H1 (cell line): ENCODE results near the gene CCL22. TPM values are rescaled to one million over a fixed set of nuclear protein-coding genes. Genes with fewer than 3 reads are reported as not detected.
"Not testable (repeated sequence)": the region's sequence is repeated elsewhere in the genome, so short reads cannot be mapped to it uniquely, and the experiment has no call there.

Experiments used
- CTCF ChIA-PET: fragments of 300-600 bp; sonication (Branson Sonifier 250); formaldehyde crosslinking; loops from one replicate; lab custom pipeline; 2021; ENCODE audit not compliant: partially characterized antibody; lab: Charles Lee
- POLR2A ChIA-PET: fragments of 300-600 bp; sonication (Branson Sonifier 250); formaldehyde crosslinking; loops from one replicate; lab custom pipeline; 2021; ENCODE audit warnings: inconsistent platforms; ENCODE audit not compliant: partially characterized antibody; lab: Charles Lee
- DNase-seq, 2 experiments: peaks; one replicate each; pipeline versions ENCODE4 v3.0.0 to v3.0.0-alpha.2; 2010 to 2022; ENCODE audit warnings: low spot score in 2 of 2, low read depth in 1 of 2, mixed read lengths in 1 of 2
- FAIRE-seq: peaks from 2 replicates; lab custom pipeline; 2011; peaks lifted over from hg19 to GRCh38; lab: Jason Lieb, UNC
- H2AFZ ChIP-seq: 2 replicates; pipeline ENCODE4 v1.8.1; 2012; ENCODE audit warnings: low read length, inconsistent platforms
- H2AK5ac ChIP-seq: 2 replicates; pipeline ENCODE4 v1.6.1; 2013; ENCODE audit warnings: low read depth, low read length
- H2BK120ac ChIP-seq: replicated peaks from 2 replicates; pipeline ENCODE3; 2013; ENCODE audit warnings: low read depth, low read length, inconsistent platforms
- H2BK12ac ChIP-seq: 2 replicates; pipeline ENCODE4 v1.6.1; 2013; ENCODE audit warnings: low read depth, low read length
- H2BK15ac ChIP-seq: 2 replicates; pipeline ENCODE4 v1.6.1; 2013; ENCODE audit warnings: low read length
- H2BK20ac ChIP-seq: 2 replicates; pipeline ENCODE4 v1.6.1; 2013; ENCODE audit warnings: low read length
- H2BK5ac ChIP-seq: 2 replicates; pipeline ENCODE4 v1.6.1; 2013; ENCODE audit warnings: low read depth, low read length
- H3K14ac ChIP-seq: 2 replicates; pipeline ENCODE4 v1.6.1; 2013; ENCODE audit warnings: inconsistent platforms; ENCODE audit not compliant: insufficient read length
- H3K18ac ChIP-seq: 2 replicates; pipeline ENCODE4 v1.6.1; 2013; ENCODE audit warnings: low read length; ENCODE audit errors: extremely low read depth
- H3K23ac ChIP-seq: 2 replicates; pipeline ENCODE4 v1.6.1; 2013; ENCODE audit warnings: inconsistent platforms; ENCODE audit not compliant: insufficient read length
- H3K23me2 ChIP-seq: 2 replicates; pipeline ENCODE4 v1.6.1; 2013; ENCODE audit warnings: low read depth, low read length
- H3K27ac ChIP-seq: 2 replicates; pipeline ENCODE4 v1.6.1; 2011; ENCODE audit warnings: low read depth, low read length, inconsistent platforms
- H3K27me3 ChIP-seq, 4 experiments: replicated peaks in 1 of 4; 1 replicate in 1 of 4; 2 replicates in 3 of 4; pipeline versions ENCODE4 v1.6.1 to v1.8.1; 2011 to 2013; ENCODE audit warnings: low read length in 3 of 4, mild to moderate bottlenecking in 3 of 4, inconsistent platforms in 2 of 4, mixed read lengths in 2 of 4, moderate library complexity in 1 of 4; ENCODE audit not compliant: control insufficient read depth in 3 of 4, insufficient read depth in 3 of 4; ENCODE audit errors: extremely low read depth in 1 of 4
- H3K36me3 ChIP-seq, 4 experiments: 2 replicates each; pipeline versions ENCODE4 v1.6.1 to v1.8.1; 2011 to 2013; ENCODE audit warnings: mild to moderate bottlenecking in 4 of 4, low read length in 3 of 4, moderate library complexity in 2 of 4, control low read depth in 1 of 4, inconsistent platforms in 1 of 4; ENCODE audit not compliant: insufficient read depth in 4 of 4, control insufficient read depth in 2 of 4
- H3K4ac ChIP-seq: replicated peaks from 2 replicates; pipeline ENCODE3; 2013; ENCODE audit warnings: low read length, low read depth, mixed read lengths, inconsistent platforms; ENCODE audit not compliant: insufficient read length
- H3K4me1 ChIP-seq, 4 experiments: replicated peaks in 1 of 4; 1 replicate in 1 of 4; 2 replicates in 3 of 4; pipeline versions ENCODE4 v1.6.1 to v1.8.1; 2011 to 2013; ENCODE audit warnings: low read length in 3 of 4, inconsistent platforms in 2 of 4, mixed read lengths in 1 of 4; ENCODE audit not compliant: insufficient read depth in 4 of 4, control insufficient read depth in 3 of 4
- H3K4me2 ChIP-seq, 2 experiments: 2 replicates each; pipeline versions ENCODE4 v1.6.1 to v1.8.1; 2011 to 2013; ENCODE audit warnings: low read depth in 2 of 2, low read length in 2 of 2, control low read depth in 1 of 2, inconsistent platforms in 1 of 2, mild to moderate bottlenecking in 1 of 2; ENCODE audit not compliant: insufficient read depth in 1 of 2
- H3K4me3 ChIP-seq, 4 experiments: fragments of 200-600, 300-600 bp in 1 of 4; sonication (generic), shearing (Covaris generic), sonication (Bioruptor Twin) in 1 of 4; 2 replicates each; pipeline versions ENCODE4 v1.5.1 to v1.8.1; 2011 to 2016; ENCODE audit warnings: low read length in 4 of 4, low read depth in 3 of 4, control low read depth in 2 of 4, inconsistent platforms in 2 of 4, mild to moderate bottlenecking in 2 of 4, mixed read lengths in 1 of 4, moderate library complexity in 1 of 4; ENCODE audit not compliant: insufficient read depth in 2 of 4; ENCODE audit errors: extremely low read depth in 1 of 4
- H3K56ac ChIP-seq: replicated peaks from 2 replicates; pipeline ENCODE3; 2013; ENCODE audit warnings: low read depth, mild to moderate bottlenecking, mixed read lengths, low read length, inconsistent platforms; ENCODE audit not compliant: insufficient read length
- H3K79me1 ChIP-seq: 2 replicates; pipeline ENCODE4 v1.6.1; 2013; ENCODE audit warnings: low read depth, low read length, control low read depth
- H3K79me2 ChIP-seq, 2 experiments: 2 replicates each; pipeline versions ENCODE4 v1.6.1 to v1.8.1; 2012 to 2013; ENCODE audit warnings: low read length in 2 of 2, mild to moderate bottlenecking in 2 of 2, inconsistent platforms in 1 of 2; ENCODE audit not compliant: insufficient read depth in 2 of 2, control insufficient read depth in 1 of 2
- H3K9ac ChIP-seq, 4 experiments: replicated peaks in 1 of 4; 1 replicate in 1 of 4; 2 replicates in 3 of 4; pipeline versions ENCODE4 v1.6.1 to v1.8.1; 2011 to 2013; ENCODE audit warnings: low read depth in 3 of 4, low read length in 3 of 4, control low read depth in 2 of 4, mild to moderate bottlenecking in 2 of 4, moderate library complexity in 2 of 4, inconsistent platforms in 1 of 4; ENCODE audit errors: extremely low read depth in 1 of 4
- H3K9me3 ChIP-seq, 2 experiments: 2 replicates each; pipeline versions ENCODE4 v1.6.1 to v1.8.1; 2012 to 2013; ENCODE audit warnings: mild to moderate bottlenecking in 2 of 2, moderate library complexity in 2 of 2, control low read depth in 1 of 2, inconsistent platforms in 1 of 2, low read depth in 1 of 2, low read length in 1 of 2, mixed read lengths in 1 of 2; ENCODE audit not compliant: insufficient read depth in 2 of 2
- H4K20me1 ChIP-seq, 2 experiments: replicated peaks in 1 of 2; 2 replicates each; pipeline versions ENCODE3 to v1.8.1; 2011 to 2013; ENCODE audit warnings: inconsistent platforms in 2 of 2, low read length in 2 of 2, mild to moderate bottlenecking in 1 of 2; ENCODE audit not compliant: insufficient read depth in 2 of 2, control insufficient read depth in 1 of 2
- H4K5ac ChIP-seq: 2 replicates; pipeline ENCODE4 v1.6.1; 2013; ENCODE audit warnings: low read length, low read depth, mixed read lengths, inconsistent platforms; ENCODE audit not compliant: insufficient read length
- H4K8ac ChIP-seq: 2 replicates; pipeline ENCODE4 v1.8.0; 2013; ENCODE audit warnings: mild to moderate bottlenecking, moderate library complexity, low read length, inconsistent platforms; ENCODE audit not compliant: insufficient read depth; ENCODE audit errors: extremely low read depth
- H4K91ac ChIP-seq: replicated peaks from 2 replicates; pipeline ENCODE3; 2013; ENCODE audit warnings: low read length, mixed read lengths, inconsistent platforms; ENCODE audit not compliant: insufficient read length
- WGBS, 2 experiments: shearing (Covaris generic) in 1 of 2; methylation state at CpG; one replicate each; pipeline versions ENCODE4 v1.1.6 to v1.1.7; 2013 to 2015; ENCODE audit warnings: low lambda C conversion rate in 2 of 2, mixed read lengths in 2 of 2, inconsistent platforms in 1 of 2, low coverage in 1 of 2, missing lambda C conversion rate in 1 of 2; ENCODE audit not compliant: insufficient replicate concordance in 2 of 2, insufficient coverage in 1 of 2, insufficient read length in 1 of 2; ENCODE audit errors: extremely low coverage in 1 of 2, missing lambda C conversion rate in 1 of 2; 5-methylcytosine and 5-hydroxymethylcytosine counted together
- polyA plus RNA-seq, 7 experiments: library from polyadenylated mRNA; depleted of rRNA in 3 of 7; stranded (reverse) in 5 of 7; unstranded in 2 of 7; fragments of >200 nt in 5 of 7; fragments of 200-250 nt in 2 of 7; gene quantifications; 1 replicate in 5 of 7; 2 replicates in 1 of 7; 4 replicates in 1 of 7; pipeline versions ENCODE4 v1.2.1 to v1.2.3, GENCODE V29; 2011 to 2013; ENCODE audit warnings: missing spikeins in 2 of 7, mixed read lengths in 2 of 7
- total RNA-seq: library from RNA; stranded (reverse); fragmentation: NEBNext Ultra II Directional; extraction: Animal tissue kit (Norgen Biotek cat#: 25700); gene quantifications from 2 replicates; pipeline ENCODE4 v1.2.1, GENCODE V29; 2021

CCL22 gene
- total and polyA plus RNA-seq, 2 of the 8 experiments (the other 6 are each of a cell fraction or from before 2014, with no cell fraction given): not detected

DNA sequence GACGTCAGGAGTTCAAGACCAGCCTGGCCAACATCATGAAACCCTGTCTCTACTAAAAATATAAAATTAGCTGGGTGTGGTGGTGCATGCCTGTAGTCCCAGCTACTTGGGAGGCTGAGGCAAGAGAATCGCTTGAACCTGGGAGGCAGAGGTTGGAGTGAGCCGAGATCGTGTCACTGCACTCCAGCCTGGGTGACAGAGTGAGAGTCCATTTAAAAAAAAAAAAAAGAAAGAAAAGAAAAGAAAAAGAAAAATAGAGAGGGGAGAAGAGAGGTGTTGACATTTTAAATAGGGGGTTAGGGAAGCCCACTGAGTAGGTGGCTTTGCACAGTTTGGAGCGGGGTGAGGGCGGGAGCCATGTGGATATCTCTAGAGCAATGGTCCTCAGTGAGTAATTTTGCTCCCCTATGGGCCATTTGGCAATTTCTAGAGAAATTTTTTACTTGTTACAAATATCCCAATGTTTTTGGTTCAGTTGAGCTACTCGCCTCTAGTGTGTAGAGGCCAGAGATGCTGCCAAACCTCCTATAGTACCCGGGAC lies 16.4 kb downstream of the CCL22 start:
- H3K23ac ChIP-seq, POLR2A ChIA-PET, H2BK120ac ChIP-seq, FAIRE-seq, H4K91ac ChIP-seq, H3K4ac ChIP-seq, H2BK20ac ChIP-seq, H3K18ac ChIP-seq, H2BK12ac ChIP-seq, H2AK5ac ChIP-seq, H2BK15ac ChIP-seq, H3K14ac ChIP-seq, H2BK5ac ChIP-seq, H4K8ac ChIP-seq, H4K20me1 ChIP-seq, H3K4me3 ChIP-seq, H3K23me2 ChIP-seq, H3K9ac ChIP-seq, H3K36me3 ChIP-seq, H3K9me3 ChIP-seq, H3K79me2 ChIP-seq, H3K27me3 ChIP-seq, H3K27ac ChIP-seq, H3K79me1 ChIP-seq, DNase-seq, H4K5ac ChIP-seq, H2AFZ ChIP-seq, H3K4me2 ChIP-seq, H3K56ac ChIP-seq: not testable (repeated sequence)
- CTCF ChIA-PET: interaction anchor here (1.5 to 3.6 kb wide), 2 partner anchors 43 to 44 kb away, joined by 3 to 31 read pairs; no protein-coding TSS in a partner anchor
- 89% methylated on average over 6 of the region's 8 CpGs; no CpG with 5 or more reads in 1 of the 2 experiments for whole genome bisulfite sequencing, 2 experiments
- peaks cover 0 to 22% (median 19%) of the 10 kb centered on the region in 4 experiments; a peak in 6 of 7 replicates for H3K4me1 ChIP-seq
